Activated CD8-positive, alpha-beta memory T cell treated with anti-CD3 and anti-CD28 coated beads for 1 hour (primary cell): ENCODE data around the gene KMT2D.
A peak's percentile ranks its signal among the peaks of the same experiment; 100 is the strongest.
"Not testable (repeated sequence)": the region's sequence is repeated elsewhere in the genome, so short reads cannot be mapped to it uniquely, and the experiment has no call there.

Source experiments
- DNase-seq, 2 donors: peaks; one replicate each; pipeline ENCODE4 v3.0.0-alpha.2; 2020; ENCODE audit warnings: low read depth in 1 of 2; ENCODE audit errors: extremely low read depth in 1 of 2

The KMT2D gene

DNA sequence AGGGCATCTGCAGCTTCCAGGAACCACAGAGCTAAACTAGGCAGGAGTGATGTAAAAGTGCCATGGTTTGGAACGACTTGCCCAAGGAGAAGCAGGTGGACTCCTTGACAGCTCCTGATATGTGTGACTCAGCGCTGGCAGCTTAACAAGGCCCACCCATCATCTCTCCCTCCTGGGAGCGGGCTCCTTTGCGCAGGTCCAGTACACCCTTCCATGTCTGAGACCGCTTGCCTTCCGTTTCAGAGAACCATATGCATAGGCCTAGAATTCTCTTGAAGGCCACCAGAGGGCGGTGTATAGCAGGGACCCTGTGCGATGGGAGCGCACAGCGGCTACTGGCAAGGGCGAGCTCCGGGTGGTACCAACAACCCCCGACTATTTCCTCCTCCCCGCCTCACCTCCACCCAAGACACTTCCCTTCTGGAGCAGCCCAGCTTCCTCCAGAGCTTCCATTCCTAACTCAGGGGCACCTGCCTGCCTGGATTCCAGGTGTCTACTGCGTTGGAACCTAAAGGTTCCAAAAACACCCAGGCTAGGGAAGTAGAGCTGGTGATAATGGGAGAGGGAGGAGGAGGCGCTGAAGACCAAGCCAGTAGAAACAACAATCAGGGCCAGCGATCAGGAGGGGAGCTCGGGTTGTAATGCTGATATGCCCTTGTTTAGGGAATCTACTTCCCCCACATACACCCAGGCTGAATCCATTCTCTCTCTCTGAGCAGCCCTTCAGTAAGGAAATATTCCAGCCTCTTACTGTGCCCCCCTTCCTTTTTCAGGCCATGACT lies 27.7 kb upstream of the KMT2D start:
- DNase-seq, result peak in 1 of 2 donors; percentile 46

- DNase-seq, result no peak
Measured at GRCh38 chr12:49086116-49086515, 25.5 kb upstream of the KMT2D start.

- DNase-seq, result no peak
Measured at GRCh38 chr12:49084438-49084837, 23.8 kb upstream of the KMT2D start.

GRCh38 chr12:49079793-49080192 lies 19.2 kb upstream of the KMT2D start:
- no peak for DNase-seq

- DNase-seq, result no peak
Measured at GRCh38 chr12:49070971-49071370, 10.4 kb upstream of the KMT2D start.

GRCh38 chr12:49069507-49070346 lies 9.1 kb upstream of the KMT2D start, which contains the start of gene RHEBL1:
Gene RHEBL1 (minus strand): TSS chr12:49069979. CDS start chr12:49069785, 194 bp downstream.
- DNase-seq, result peak; percentile 96

DNA sequence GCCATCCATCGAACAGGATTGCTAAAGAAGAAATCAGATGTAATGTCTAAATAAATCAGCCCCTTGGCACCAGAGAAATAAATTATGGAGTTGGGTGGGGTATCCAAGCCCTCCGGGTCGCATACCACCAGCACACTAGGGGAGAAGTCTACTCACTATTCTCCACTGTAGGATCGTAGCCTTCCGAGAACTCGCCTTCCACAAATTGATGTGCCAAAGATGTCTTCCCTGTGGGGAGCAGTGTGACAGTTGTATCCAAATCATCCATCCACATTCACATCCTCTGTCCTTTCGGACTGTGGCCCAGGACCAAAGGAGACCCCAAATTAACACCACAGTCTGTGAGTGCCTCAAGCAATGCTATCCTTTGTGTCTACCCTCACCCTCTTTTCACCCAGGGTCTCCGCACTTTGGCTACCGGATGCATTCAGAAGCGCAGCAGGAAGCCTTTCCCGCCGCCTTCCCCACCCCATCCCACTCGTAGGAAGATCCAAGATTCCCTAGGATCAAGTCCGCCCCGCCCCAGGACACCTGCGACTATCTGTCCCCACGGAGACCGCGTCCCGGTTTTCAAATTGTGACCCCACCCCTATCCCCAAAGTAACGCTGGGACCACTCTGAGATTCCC lies 8.4 kb upstream of the KMT2D start:
- DNase-seq, result no peak

DNA sequence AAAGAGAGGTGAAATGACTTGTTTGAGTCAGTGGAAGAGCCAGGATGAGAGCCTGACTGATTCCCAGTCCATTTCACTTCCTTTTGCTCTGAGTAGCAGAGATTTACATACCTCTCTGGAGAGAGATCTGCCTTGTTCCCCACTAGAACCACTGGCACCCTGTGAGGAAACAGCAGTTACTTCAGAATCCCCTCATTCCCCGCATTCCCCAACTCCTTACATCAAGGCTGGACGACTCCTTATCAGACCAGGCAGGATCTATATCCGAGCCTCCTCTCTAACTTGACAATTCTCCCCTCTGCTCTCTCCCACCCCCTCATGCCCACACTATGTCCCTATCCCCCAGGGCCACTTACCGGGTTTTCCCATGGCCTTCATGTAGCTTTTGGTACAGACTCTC lies 5.5 kb upstream of the KMT2D start:
- no peak for DNase-seq

DNA sequence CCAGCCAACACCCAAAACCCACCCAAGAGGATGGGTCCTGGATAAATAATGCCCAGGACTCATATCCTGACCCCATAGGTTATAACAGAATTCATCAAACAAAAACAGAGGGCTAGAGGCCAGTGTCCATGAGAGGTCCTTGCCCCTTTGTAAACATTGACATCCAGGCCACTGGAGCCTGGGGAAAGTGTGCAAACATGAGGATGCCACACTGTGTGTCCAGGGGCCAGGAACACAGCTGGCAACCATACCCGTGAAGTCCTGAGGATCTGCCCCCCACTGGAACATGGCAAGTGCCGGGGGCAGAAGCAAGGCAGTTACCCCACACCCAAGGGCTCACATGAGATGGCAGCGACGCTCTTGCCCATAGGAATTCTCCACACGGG lies 4.2 kb upstream of the KMT2D start:
- no peak for DNase-seq

GRCh38 chr12:49061916-49062315 lies 1.3 kb upstream of the KMT2D start:
- DNase-seq, result not testable (repeated sequence)

- no peak for DNase-seq
Measured at GRCh38 chr12:49061157-49061650, 610 bp upstream of the KMT2D start.

- peak in 1 of 2 donors; percentile 9 for DNase-seq
Measured at GRCh38 chr12:49059299-49060171, 1.1 kb downstream of the KMT2D start.

DNA sequence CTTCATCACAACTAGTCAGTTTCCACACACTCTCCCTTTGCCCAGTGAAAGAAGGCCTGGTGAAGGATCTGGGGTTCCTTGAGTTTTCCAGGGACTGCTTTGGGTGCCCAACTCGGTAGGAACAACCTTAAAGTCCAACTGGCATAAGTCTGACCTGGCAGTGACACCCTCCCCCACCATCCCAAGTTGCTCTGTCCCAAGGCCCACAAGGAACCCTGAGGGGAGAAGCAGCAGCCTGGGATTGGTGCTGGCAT lies 1.6 kb downstream of the KMT2D start:
- no peak for DNase-seq

DNA sequence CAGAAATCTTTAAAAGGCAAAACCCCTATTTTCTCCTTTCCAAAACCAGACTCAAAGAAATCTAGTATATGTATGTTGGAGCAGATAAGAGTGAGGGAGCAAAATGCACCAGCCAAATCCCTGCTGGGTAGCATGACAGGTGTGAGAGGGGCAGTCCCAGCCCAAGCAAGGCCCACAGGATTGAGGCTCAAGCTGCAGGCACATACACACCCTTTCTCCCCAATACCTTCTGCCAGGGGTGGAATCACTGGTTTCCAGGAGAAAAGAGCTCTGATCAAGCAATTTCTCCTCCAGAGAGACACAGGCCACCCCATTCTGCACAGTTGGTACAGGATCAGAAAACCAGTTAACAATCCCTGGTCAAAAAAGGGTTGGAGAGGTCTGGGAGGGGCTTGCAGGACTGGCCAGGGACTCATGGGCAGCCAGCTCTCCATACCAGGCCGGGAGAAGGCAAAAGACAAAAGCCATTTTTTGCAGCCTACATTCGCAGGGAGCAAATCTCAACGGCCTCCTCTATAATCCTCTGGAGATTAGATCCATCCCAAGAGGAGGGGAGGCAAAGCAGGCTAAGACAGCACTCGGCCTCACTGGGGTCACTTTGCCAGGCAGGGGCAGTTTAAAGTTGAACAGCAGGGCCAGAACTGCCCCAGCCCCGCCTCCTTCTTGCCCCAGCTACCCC lies 2.1 kb downstream of the KMT2D start:
- DNase-seq, result no peak

DNA sequence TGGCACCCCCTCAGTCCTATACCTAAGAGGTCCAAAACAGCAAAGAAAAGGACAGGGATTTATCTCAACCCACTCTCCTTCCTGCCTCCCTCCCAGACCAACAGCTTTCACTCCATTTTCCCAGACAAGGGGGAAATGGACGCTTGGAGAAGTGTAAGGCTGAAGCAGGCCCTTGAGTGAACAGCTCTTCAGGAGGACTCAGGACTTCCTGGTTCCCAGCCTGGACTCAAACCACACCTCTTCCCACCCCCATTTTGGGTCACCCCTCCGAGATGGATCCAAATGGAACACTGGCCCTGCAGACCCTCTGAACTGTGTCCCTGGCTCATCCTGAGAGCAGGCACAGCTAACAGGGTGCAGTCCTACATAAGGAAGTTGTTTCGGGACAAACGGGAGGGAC lies 2.7 kb downstream of the KMT2D start:
- DNase-seq, result no peak

DNA sequence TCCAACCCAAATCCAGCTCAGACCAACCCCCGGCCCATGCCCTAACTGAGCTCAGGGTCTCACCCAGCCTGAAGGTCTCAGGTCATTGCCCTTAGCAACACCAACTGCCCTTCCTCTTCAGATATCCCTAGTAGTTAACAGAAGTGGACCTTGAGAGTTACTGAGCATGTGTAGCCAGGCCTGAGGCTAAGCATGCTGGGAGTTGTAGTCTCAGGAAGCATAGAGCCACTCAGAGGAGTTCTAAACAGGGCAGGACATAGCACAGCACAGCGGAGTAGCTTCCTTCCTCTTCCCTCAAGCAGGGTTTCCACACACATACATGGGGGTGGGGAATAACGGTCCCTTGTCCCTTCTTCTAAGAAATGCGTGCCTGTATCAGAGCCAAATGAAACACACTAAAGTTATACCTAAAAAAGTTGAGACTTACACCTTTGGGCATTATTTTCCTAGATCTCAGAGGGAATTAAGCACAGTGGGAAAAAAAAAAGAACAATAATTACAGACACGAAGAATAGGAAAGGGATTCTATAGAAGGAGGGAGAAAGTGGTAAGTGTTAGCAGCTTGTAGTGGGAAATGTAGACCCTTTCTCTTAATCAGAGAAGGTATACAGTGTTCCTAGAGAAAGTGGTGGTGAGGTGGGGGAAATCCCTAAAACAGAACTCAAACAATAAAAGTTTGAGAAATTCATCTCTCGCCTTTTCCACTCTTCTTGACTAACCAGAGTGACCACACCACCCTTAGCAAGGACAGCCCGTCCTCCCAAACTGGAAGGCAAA lies 4.4 kb downstream of the KMT2D start:
- no peak for DNase-seq

GRCh38 chr12:49055092-49055491 lies 5.5 kb downstream of the KMT2D start:
- DNase-seq, result no peak

- no peak for DNase-seq
Measured at GRCh38 chr12:49054524-49054923, 6.1 kb downstream of the KMT2D start.

- no peak for DNase-seq
Measured at GRCh38 chr12:49054096-49054495, 6.5 kb downstream of the KMT2D start.
